ENCODE data around the gene QRFP. TPM values are rescaled to one million over a fixed set of nuclear protein-coding genes. Genes with fewer than 3 reads are reported as not detected.
A peak's percentile ranks its signal among the peaks of the same experiment; 100 is the strongest.

The QRFP gene
- polyA plus RNA-seq, 3 donors: 0.18 to 0.60 (median 0.21) TPM

DNA sequence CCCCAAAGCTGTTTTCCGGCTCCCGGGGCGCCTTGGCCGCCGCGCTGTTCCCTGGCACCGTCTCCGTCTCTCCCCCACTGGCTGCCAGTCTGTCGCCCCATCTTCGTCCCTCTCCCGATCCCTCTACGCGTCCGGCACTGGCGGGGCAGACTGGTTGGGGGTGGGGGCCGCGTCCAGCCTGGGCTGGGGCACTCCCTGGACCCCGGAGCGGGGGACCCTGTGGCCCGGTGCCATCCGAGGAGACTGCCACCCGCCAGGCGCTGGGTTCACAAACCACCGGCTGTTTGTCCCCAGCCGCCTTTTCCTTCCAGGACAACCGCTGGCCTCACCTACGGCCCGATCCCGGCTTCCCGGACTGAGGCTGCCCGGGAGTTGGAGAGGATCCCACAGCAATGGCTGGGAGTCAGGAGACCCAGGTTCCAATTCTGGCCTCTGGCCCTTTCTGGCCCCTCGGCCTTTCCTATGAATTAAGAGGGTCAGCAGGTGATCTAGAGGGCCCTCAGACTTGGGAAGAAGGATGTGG lies 43.5 kb upstream of the QRFP start:
- intact Hi-C loops (cut with micrococcal nuclease): loop anchor here (2.0 to 10.0 kb wide), 4 partner anchors 73 to 235 kb away; no protein-coding TSS in a partner anchor
- H3K9me3 Mint-ChIP-seq: peaks cover 0 to 7% (median 3%) of the 10 kb centered on the region in 7 donors
- Histone ChIP-seq H3K27me3 (ENCODE audit: control insufficient read depth in 2 of 2, insufficient read depth in 2 of 2, low read length in 2 of 2) (peaks cover 20 to 63% of the 10 kb centered on the region in 2 donors), H3K4me2 (replicated peaks; ENCODE audit: extremely low read depth, low read length, poor library complexity, severe bottlenecking) (no peak overlapping the region), H3K27ac (ENCODE audit: low read depth in 1 of 2, low read length in 2 of 2) (no peak overlapping the region), H3K4me1 (ENCODE audit: control insufficient read depth in 1 of 2, insufficient read depth in 2 of 2, low read length in 2 of 2) (peaks cover 0 to 10% of the 10 kb centered on the region in 2 donors), H3K36me3 (replicated peaks in 1 of 2; ENCODE audit: control insufficient read depth in 1 of 2, insufficient read depth in 2 of 2, low read length in 2 of 2) (no peaks in the 10 kb centered on the region), H2AFZ (ENCODE audit: insufficient read depth, low read depth, low read length, poor library complexity, severe bottlenecking) (no peak overlapping the region), H3K79me2 (ENCODE audit: insufficient read depth, low read length) (no peaks in the 10 kb centered on the region), H3K9me3 (replicated peaks in 1 of 2; ENCODE audit: control insufficient read depth in 1 of 2, insufficient read depth in 1 of 2, low read length in 2 of 2) (peaks cover 0 to 10% of the 10 kb centered on the region in 2 donors), H4K20me1 (ENCODE audit: insufficient read depth, low read length) (no peaks in the 10 kb centered on the region), H3K9ac (ENCODE audit: insufficient read depth, low read length, poor library complexity, severe bottlenecking) (no peak overlapping the region), H3K4me3 (replicated peaks in 1 of 3; ENCODE audit: low read depth in 2 of 3, low read length in 3 of 3) (no peak overlapping the region)
- no peak overlapping the region for H3K27ac Mint-ChIP-seq
- peaks cover 0 to 9% of the 10 kb centered on the region in 2 donors for H3K36me3 Mint-ChIP-seq
- TF ChIP-seq, protein P1, sequence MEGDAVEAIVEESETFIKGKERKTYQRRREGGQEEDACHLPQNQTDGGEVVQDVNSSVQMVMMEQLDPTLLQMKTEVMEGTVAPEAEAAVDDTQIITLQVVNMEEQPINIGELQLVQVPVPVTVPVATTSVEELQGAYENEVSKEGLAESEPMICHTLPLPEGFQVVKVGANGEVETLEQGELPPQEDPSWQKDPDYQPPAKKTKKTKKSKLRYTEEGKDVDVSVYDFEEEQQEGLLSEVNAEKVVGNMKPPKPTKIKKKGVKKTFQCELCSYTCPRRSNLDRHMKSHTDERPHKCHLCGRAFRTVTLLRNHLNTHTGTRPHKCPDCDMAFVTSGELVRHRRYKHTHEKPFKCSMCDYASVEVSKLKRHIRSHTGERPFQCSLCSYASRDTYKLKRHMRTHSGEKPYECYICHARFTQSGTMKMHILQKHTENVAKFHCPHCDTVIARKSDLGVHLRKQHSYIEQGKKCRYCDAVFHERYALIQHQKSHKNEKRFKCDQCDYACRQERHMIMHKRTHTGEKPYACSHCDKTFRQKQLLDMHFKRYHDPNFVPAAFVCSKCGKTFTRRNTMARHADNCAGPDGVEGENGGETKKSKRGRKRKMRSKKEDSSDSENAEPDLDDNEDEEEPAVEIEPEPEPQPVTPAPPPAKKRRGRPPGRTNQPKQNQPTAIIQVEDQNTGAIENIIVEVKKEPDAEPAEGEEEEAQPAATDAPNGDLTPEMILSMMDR (IDR thresholded peaks at IDR 0.05): no peak
- DNase-seq: no peak
- 3% methylated on average over 29 of the region's 32 CpGs for WGBS (ENCODE audit: insufficient coverage)
- H3K4me1 Mint-ChIP-seq: peaks cover 9% of the 10 kb centered on the region
- H3K27me3 Mint-ChIP-seq (ENCODE audit: low read depth in 3 of 3): peaks cover 50 to 80% (median 67%) of the 10 kb centered on the region in 3 donors
- H3K4me3 Mint-ChIP-seq: peak overlapping the region in 1 of 2 donors; percentile 88

DNA sequence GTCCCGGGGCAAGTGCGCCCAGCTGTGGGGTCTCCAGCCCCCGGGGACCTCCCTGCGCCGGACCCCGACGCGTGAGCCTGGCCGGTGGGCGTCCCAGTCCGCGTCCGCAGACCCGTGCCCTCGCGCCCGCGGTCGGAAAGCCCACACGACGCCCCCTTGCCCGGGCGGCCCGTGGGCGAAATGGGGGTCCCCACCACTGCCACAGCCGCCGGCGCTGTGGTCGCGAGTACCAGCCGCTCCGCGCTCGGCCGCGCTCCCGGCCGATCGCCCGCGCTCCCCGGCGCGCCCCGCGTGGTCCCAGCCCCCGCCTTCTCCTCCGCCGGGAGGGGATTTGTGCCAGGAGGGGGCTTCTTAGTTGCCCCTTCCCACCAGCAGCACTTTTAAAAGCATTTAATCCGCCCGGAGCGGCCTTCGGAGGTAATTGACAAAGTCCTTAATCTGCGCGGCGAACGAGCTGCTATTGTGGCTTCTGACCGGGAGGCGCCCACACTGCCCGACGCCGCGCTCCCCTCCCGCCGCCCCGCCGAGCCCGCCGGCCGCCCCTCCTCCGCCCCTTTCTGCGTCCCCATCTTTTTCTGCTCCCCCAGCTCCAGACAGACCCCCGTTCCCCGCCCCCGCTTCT lies 42.9 kb upstream of the QRFP start:
- TF ChIP-seq, protein P1 (IDR thresholded peaks at IDR 0.05): peak; percentile 6
- H2AFZ ChIP-seq (ENCODE audit: insufficient read depth, low read depth, low read length, poor library complexity, severe bottlenecking): no peak overlapping the region
- H3K9me3 ChIP-seq (replicated peaks in 1 of 2; ENCODE audit: control insufficient read depth in 1 of 2, insufficient read depth in 1 of 2, low read length in 2 of 2): peaks cover 0 to 10% of the 10 kb centered on the region in 2 donors
- H3K4me3 ChIP-seq (replicated peaks in 1 of 3; ENCODE audit: low read depth in 2 of 3, low read length in 3 of 3): peak overlapping the region in 1 of 3 experiments; percentile 53
- H3K36me3 ChIP-seq (replicated peaks in 1 of 2; ENCODE audit: control insufficient read depth in 1 of 2, insufficient read depth in 2 of 2, low read length in 2 of 2): no peaks in the 10 kb centered on the region
- peaks cover 10% of the 10 kb centered on the region for H3K4me1 Mint-ChIP-seq
- H3K27me3 Mint-ChIP-seq (ENCODE audit: low read depth in 3 of 3): peaks cover 55 to 84% (median 73%) of the 10 kb centered on the region in 3 donors
- no peaks in the 10 kb centered on the region for H4K20me1 ChIP-seq (ENCODE audit: insufficient read depth, low read length)
- DNase-seq: no peak
- peaks cover 0 to 7% (median 3%) of the 10 kb centered on the region in 7 donors for H3K9me3 Mint-ChIP-seq
- H3K27me3 ChIP-seq (ENCODE audit: control insufficient read depth in 2 of 2, insufficient read depth in 2 of 2, low read length in 2 of 2): peaks cover 20 to 69% of the 10 kb centered on the region in 2 donors
- H3K36me3 Mint-ChIP-seq: peaks cover 0 to 9% of the 10 kb centered on the region in 2 donors
- H3K9ac ChIP-seq (ENCODE audit: insufficient read depth, low read length, poor library complexity, severe bottlenecking): no peak overlapping the region
- no peak overlapping the region for H3K27ac Mint-ChIP-seq
- H3K27ac ChIP-seq (ENCODE audit: low read depth in 1 of 2, low read length in 2 of 2): no peak overlapping the region
- H3K4me2 ChIP-seq (replicated peaks; ENCODE audit: extremely low read depth, low read length, poor library complexity, severe bottlenecking): peak overlapping the region; percentile 64
- peaks cover 0 to 10% of the 10 kb centered on the region in 2 donors for H3K4me1 ChIP-seq (ENCODE audit: control insufficient read depth in 1 of 2, insufficient read depth in 2 of 2, low read length in 2 of 2)
- under 1% methylated on average over 46 of the region's 75 CpGs for WGBS (ENCODE audit: insufficient coverage)
- no peaks in the 10 kb centered on the region for H3K79me2 ChIP-seq (ENCODE audit: insufficient read depth, low read length)
- peak overlapping the region; percentile 48 to 65 for H3K4me3 Mint-ChIP-seq
- intact Hi-C loops (cut with micrococcal nuclease): loop anchor here (2.0 to 10.0 kb wide), 4 partner anchors 72 to 235 kb away; no protein-coding TSS in a partner anchor

Measured in CD14-positive monocyte (primary cell).